HG02938 (cell line): ENCODE results near the gene ELOVL6.
A peak's percentile ranks its signal among the peaks of the same experiment; 100 is the strongest.

Experiments used
- ATAC-seq: cut with Tn5 transposase; IDR thresholded peaks from one replicate; pipeline ENCODE4 v1.9.1; 2021; ENCODE audit warnings: mild to moderate bottlenecking, moderate library complexity; ENCODE audit not compliant: unreplicated experiment

The ELOVL6 gene

DNA sequence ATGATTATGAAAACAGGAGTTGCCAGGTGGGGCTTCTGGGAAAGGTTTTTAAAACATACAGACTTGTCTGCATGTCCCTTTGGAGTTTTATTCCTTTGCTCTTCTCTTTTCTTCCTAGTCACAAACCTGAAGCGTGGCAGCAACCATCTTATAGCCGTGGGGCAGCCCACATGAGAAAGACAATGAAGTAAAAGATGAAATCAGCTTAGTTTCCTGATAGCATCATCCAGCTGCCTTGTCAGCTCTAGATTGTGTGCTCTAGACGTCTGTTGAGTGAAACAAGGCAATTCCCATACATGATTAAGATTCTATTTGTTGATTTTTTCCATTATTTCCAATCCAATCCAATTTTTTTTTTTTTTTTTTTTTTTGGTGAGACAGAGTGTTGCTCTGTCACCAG lies 68.9 kb downstream of the ELOVL6 start:
- ATAC-seq: no peak

DNA sequence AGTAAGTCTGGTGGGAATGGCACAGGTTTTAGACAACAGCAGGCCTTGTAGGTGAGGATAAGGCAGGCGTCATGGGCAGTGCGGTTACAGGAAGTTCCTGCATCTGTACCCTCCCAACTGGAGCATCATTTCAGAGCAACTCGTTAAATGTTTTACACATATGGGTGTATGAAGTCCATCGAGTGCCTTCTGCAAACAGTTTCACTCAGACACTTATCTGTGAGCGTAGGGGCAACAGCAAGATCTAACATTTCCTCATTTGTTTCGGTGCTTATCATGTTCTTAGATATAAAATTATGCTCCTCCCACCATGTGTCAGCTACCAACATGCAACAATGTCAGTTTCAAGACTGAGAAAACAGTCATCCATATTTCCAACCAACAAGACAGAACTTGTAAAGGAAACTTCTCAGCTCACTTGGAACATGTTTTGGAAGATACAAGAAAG lies 69.9 kb downstream of the ELOVL6 start:
- no peak for ATAC-seq

DNA sequence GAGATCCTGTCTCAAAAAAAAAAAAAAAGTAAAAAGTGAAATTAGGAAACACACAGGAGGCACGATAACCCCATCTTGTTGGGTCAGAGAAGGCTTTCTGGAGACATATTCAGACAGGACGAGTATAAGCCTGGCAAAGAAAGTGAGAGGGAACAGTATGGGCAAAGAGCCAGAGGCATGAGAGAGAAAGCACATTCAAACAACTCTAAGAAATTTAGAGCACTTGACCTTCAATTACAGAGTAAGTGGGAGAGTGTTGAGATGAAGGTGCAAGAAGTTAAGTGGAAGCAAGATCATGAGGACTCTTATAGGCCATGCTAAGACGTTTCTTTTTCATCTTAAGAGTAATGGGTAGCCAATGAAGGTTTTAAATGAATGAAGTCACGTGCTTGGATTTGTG lies 70.4 kb downstream of the ELOVL6 start:
- ATAC-seq: no peak

DNA sequence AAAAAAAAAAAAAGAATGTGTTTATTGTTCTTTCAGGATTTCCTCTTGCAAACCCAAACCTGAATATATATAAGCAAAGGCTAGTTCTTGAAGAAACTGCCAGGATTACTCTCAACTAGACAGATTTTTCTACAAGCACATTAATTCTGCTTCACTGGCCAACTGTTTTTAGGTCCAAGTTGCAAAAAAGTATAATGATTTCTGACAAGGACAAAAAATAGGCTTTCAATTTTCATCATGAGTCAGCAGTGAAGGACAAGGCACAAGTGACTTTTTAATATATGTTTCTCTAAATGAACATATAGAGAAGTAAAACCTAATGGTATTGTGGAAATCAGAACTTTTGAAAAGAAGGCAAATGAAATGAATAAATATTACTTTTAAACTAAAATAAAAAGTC lies 73.7 kb downstream of the ELOVL6 start:
- peak; percentile 48 for ATAC-seq

DNA sequence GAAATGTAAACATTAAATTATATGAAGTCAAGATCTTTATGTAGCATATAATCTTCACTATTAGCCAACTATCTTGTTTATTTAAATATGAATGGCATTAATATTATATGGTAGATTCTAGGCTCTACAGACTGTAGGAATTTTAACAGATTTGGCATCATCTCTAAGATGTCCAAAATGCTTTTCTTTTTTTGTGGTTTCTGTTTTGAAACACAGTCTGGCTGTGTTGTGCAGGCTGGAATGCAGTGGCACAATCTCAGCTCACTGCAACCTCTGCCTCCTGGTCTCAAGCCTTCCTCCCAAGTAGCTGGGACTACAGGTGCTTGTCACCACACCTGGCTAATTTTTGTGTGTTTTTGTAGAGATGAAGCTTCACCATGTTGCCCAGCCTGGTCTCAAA lies 76.2 kb downstream of the ELOVL6 start:
- ATAC-seq: no peak

DNA sequence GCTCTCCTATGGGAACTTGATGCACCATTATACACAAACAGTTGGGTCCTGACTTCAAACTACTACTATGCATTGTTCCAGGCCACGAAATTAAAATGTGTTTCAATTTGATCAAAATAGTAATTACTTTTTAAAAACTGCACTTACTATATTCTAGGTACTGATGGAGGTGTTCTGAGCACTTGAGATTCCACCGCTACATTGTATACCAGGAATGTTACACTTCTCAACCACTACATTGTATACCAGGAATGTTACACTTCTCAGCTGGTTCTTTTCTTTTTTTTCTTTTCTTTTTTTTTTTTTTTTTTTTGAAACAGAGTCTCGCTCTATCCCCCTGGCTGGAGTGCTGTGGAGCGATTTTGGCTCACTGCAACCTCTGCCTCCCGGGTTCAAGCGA lies 77.9 kb downstream of the ELOVL6 start:
- no peak for ATAC-seq

DNA sequence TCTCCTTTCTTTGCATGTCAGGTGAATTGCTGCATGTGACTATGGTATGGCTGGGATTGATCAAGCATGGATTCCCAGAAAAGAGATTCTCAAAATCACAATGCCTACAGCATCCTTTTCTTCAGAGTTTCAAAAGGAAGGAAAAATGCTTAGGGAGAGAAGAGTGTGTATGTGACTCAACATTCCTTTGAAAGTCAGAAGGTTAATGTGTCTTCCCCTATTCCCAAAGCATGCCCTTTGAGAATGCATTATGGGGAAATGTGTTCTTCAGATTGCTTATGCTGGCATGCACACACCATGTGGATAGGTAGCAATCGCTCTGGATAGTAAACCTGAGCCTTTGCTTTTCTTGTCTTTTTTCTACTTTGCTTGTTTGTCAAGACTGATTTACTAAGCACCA lies 78.5 kb downstream of the ELOVL6 start:
- no peak for ATAC-seq

DNA sequence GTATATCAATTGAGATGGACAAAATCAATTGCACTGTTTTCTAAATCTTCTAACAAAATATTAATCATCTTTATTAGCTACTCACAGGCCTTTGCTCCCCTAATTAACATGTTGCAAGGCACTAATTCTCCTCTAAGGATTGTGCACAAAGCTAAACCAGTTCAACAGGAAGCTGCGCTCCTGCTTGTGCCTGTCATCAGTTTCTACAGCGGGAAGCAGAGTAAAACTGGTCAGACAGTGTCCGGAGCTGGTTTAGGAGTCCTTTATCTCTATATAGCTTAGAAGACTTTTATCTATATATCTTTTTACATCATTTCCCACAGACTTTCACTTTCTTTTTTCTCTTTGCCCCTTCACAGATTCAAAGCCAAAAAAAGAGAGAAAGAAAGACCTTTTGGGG lies 79.1 kb downstream of the ELOVL6 start:
- ATAC-seq: no peak

DNA sequence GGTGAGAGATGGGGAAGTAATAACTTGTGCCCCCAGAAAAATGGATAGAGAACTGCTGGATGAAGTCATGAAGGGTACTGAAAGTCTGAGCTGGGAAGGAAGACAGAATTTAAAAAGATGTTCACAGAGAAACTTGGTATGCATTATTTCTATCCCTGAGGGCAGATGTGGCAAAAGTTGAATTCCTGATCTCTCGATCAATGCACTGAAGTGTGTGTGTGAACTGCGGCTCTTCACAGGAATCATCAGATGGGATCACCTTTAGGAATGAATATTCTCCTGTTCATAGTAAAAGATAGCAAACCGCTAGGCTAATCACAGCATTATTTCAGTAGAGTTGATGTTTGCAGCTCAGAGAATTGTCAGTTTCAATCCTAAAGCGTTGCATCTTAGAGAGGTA lies 86.4 kb downstream of the ELOVL6 start:
- ATAC-seq: no peak

DNA sequence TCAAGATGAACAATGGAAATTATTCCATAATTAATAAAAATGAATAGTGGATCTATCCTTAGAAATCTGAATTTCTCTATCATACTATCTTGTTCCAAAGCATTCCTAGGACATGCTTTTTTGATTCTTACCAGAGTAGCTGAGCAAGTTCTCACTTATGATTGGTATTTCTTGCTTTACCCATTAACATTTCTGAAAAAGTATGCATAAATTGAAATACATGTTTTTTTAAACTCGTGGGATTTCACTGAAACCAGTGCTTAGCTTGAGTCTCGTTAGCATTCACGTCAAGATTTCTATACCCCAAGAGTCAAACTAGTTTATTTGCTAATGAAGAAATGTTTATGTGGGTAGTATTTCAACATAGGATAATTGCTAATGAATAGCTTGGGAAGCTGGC lies 89.0 kb downstream of the ELOVL6 start:
- no peak for ATAC-seq

DNA sequence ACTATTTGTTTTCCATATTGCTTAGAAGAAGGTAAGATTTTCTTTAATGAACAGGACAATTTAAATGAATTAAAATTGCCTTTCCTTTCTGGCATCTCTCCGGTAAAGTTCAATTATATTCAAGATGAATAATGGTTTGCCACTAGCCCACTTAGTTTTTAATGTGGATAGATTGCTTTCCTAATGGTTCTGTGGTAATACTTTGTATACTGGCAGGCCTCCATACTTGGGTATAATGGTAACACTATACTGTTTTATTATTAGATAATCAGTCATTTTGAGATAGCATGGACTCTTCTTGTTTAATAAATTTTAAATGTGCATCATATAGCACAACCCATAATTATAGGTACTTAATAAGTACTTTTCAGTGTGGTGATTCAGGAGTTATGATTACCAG lies 89.5 kb downstream of the ELOVL6 start:
- ATAC-seq: no peak

DNA sequence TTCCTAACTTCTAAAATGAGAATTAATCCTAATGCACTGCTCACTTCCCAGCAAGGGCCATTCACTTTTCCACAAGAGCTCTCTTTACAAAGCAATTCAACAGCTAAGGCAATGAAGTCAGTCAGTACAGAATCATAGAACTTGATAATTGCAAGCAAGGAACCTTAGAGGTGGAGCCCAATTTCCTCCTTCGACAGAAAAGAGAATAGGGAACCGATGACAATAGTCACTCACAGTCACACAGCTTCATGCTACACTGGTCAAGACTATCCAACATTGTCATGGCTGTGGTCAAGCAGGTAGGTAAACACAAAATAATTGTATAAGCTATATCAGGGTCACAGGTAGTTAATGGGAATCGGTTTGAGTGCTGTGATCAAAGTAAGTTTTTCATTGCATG lies 90.0 kb downstream of the ELOVL6 start:
- ATAC-seq: peak; percentile 87

DNA sequence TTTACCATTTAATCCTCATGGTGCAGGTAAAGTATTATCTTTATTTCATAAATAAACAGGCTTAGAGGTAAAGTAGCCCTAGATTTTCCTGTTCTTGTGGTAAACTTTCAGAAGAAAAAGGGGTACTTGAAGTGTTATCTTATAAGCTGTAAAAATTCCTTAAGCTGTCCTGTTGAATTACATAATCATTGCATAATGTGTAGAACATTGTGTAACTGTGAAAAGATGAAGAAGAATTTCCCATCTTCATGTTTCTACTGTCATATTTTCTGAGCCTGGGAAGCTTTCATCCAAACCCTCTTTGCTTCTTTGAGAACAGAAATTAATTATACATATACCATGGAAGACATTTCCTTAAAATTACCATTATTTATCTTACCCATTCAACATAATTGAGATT lies 90.5 kb downstream of the ELOVL6 start:
- no peak for ATAC-seq

DNA sequence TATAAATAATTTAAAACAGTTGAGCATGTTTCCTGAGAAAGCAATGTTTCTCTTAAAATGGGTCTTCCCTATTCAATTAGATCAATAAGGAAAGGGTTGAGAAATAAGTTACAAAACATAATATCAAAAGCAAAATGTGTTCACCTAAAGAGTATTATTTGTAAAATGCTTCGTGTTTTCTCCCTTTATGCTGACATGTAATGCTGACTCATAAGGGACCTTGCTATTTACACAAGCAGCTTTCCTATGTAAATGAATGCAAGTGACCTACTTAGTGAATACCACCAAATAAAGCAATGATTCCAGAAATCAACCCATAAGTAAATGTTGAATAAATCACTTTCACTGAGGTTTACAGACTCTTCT lies 91.5 kb downstream of the ELOVL6 start:
- peak; percentile 74 for ATAC-seq

DNA sequence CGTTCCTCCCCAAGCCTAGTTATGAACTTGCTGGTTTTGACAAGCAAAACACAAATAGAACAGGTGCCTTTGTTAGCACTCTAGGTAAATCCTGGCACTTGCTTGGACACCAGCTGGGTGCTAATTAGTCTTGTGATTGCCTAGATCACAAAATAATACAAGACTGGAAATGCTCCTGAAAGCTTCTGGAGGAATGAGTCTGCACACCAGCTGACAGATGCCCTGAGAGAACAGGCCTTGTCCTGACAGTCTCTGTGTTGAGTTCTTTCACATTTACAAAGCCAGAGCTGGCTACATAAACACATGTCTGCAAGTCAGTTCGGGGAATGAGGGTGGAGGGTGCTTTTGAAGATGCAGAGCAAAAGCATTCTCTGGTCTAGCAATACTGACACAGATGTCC lies 93.8 kb downstream of the ELOVL6 start:
- no peak for ATAC-seq

DNA sequence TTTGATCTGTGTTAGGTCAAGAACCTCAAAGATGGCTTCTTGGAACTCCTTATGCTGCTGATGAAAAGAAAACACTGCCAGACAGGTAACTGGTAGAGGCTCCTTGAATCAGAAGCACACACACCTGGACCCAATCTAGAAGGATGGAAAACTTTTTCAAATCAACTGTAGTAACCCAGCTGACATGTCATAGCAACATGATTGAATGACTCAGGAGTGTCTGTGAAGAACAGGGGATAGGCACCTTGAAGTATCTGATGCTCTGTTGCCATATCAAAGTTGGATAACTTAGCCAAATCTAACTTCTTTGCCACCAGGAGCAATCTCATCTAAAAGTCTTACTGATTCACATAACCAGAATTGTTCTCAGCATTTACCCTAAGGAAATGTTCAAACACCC lies 98.8 kb downstream of the ELOVL6 start:
- ATAC-seq: no peak

DNA sequence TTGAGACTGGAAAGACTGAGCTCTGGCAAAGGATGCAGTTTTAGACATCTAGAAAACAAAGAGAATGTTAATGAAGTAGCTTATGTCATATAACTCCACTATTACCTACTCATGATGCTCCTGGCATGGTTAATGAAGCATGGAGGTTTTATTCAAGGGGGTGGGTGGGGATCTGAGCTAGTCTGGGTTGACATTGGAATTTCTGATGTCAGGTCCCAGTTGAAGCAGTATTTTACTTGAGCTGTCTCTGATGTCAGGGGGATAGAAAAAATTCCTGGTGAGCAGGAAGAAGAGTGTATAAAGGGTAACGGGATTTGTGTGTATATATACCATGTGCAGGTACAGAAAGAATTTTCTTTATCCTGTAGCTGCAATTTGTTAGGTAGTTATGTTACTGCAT lies 102.0 kb downstream of the ELOVL6 start:
- no peak for ATAC-seq

DNA sequence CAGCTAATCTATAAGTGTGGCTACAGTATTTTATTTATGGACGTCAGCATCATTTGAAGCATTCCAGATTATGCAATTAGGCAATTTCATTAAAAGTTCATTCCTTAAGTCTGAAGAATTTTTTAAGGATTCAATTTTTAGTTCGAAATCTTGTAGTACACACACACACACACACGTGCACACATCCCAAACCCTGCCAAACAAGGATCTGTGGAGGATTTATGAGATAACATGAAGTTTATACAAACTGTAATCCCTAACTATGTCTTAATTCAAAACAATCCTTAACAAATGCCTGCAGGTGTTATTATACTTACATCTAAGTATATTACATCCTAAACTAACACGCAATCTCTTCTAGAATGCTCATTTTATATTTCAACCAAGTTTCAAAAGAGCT lies 105.8 kb downstream of the ELOVL6 start:
- no peak for ATAC-seq

DNA sequence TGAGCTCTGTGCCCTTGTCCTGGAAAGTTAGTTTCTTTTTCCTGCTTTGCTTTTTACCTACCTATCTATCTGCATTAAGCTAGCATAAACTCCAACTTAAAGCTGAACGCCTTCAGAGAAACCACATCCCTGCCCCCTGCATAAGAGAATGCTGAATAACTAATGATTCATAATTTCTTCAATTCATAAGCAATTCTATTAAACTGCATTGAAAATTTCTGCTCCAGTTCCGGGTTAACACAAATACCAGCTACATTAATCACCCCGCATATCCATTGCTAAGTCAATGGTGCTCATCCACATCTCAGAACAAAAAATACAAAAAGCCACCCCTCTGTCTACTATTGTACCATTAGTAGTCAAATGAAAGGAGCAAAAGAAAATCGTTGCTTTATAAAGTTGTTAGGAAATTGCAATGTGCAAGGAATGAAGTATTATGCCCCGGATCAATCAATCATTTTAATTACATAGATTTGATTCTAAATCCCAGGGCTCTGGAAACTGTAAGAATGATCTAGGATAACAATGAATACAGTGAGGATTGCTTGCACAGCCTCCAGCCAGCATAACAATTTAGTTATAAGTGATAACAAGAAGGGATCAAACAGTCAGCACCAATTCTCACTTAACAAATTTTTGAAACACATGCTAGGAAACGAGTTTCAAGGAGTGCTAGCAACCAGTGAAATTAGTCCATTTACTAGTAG lies 106.8 kb downstream of the ELOVL6 start:
- no peak for ATAC-seq

DNA sequence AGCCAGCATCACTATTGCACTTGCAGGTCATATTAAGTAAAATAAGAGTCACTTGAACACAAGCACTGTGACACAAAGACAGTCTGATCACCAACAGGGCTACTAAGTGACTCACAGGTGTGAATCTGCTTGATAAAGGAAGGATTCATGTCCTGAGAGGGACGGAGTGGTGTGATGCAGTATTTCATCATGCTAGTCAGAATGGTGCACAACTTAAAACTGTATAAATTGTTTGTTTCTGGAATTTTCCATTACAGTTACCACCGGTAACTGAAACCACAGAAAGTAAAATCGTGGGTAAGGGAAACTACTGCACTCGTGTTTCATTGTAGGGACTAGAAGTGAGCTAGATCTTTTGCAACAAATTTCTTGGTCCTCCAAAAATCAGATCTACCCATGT lies 109.7 kb downstream of the ELOVL6 start:
- peak; percentile 62 for ATAC-seq

DNA sequence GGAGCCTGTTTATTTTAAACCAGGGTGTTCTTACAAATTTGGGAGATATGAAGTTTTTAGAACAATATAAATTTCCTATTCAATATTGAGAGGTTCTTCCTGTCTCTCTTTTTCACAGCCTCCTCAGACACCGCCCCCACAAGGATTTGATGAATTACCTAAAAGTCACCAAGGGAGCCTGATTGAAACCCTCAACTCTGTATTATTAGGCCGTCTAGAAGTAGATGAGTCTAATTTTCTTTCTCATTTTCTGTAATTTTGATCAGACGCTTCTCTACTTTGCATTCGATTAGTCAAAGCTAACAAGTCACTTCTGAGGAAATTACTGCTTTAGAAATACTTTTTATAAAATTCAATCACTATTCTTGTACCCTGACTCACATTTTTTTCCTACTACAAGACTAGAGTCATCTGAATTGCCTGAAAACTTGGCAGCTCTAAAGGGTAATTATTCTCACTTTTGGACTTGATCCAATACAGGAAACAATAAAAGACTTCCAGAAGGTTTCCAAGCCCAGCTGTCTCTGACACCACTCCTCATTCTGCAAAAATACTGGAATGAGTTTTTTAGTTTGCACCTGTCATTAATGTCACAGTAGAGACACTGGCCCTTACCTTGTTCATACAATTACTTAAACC lies 111.2 kb downstream of the ELOVL6 start:
- no peak for ATAC-seq

DNA sequence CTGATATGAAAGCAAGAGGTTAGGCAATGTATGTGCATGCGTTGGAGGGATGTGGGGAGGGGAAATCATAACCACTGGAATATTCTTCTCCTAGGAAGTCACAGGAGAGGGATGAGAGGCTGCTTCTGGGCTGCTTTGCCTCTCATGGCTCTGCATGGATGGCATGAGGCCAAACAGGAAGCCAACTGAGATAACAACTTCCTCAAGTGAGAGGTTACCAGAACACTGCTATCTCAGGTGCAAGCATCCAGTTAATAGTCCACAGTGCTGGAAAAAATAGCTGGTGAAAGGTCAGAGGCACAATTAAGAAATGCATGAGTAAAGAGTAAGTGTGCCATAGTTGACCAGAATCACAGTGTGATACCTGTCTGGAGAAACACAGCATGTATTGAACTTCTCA lies 113.3 kb downstream of the ELOVL6 start:
- peak; percentile 47 for ATAC-seq

DNA sequence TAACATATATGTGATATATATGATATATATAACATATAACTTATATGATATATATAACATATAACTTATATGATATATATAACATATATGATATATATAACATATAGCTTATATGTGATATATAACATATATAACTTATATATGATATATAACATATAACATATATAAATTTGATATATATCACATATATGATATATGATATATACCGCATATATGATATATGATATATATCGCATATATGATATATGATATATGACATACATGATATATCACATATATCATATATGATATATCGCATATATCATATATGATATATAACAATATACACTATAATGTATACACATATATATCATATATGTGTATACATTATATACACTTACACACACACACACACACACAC lies 114.3 kb downstream of the ELOVL6 start:
- no peak for ATAC-seq
